GM19099 (cell line): ENCODE data around the gene WHAMM.

ENCODE experiments used
- POLR2A ChIP-seq: IDR thresholded peaks from 3 replicates; pipeline ENCODE4 v1.6.1; 2011; ENCODE audit warnings: low read depth; ENCODE audit not compliant: insufficient read length; ENCODE audit errors: extremely low read depth

Gene WHAMM

GRCh38 chr15:82792068-82792467, 17.4 kb upstream of the WHAMM start:
- no peak for TF ChIP-seq POLR2A

GRCh38 chr15:82793737-82794136, 15.7 kb upstream of the WHAMM start:
- TF ChIP-seq POLR2A: no peak

- TF ChIP-seq POLR2A: no peak
Observed at GRCh38 chr15:82798104-82798503, 11.3 kb upstream of the WHAMM start.

GRCh38 chr15:82798531-82799166, 10.8 kb upstream of the WHAMM start:
- TF ChIP-seq POLR2A: no peak

- no peak for TF ChIP-seq POLR2A
Observed at GRCh38 chr15:82799183-82799841, 10.1 kb upstream of the WHAMM start.

- TF ChIP-seq POLR2A: no peak
Observed at GRCh38 chr15:82802497-82802896, 6.9 kb upstream of the WHAMM start.

- no peak for TF ChIP-seq POLR2A
Observed at GRCh38 chr15:82803793-82804574, 5.4 kb upstream of the WHAMM start.

GRCh38 chr15:82804575-82804949, 4.9 kb upstream of the WHAMM start:
- TF ChIP-seq POLR2A: no peak

GRCh38 chr15:82805994-82806406, 3.4 kb upstream of the WHAMM start, which contains the start of gene FSD2:
Gene FSD2 (minus strand): TSS chr15:82806069. CDS start chr15:82787390, 18,679 bp downstream.
- TF ChIP-seq POLR2A: no peak

GRCh38 chr15:82807920-82808633, 1.4 kb upstream of the WHAMM start:
- no peak for TF ChIP-seq POLR2A

- TF ChIP-seq POLR2A: no peak
Observed at GRCh38 chr15:82808634-82809041, 790 bp upstream of the WHAMM start.

GRCh38 chr15:82810061-82810889, 847 bp downstream of the WHAMM start:
- TF ChIP-seq POLR2A: no peak

- TF ChIP-seq POLR2A: no peak
Observed at GRCh38 chr15:82810890-82811426, 1.5 kb downstream of the WHAMM start.

- TF ChIP-seq POLR2A: no peak
Observed at GRCh38 chr15:82812994-82813393, 3.6 kb downstream of the WHAMM start.
